GM06990 (cell line): Measurements from ENCODE around the gene TICAM2.

Experiments
- DNase-seq: peaks from one replicate; pipeline ENCODE4 v3.0.0-alpha.2; 2011; ENCODE audit not compliant: insufficient read length; ENCODE audit errors: extremely low read depth
- H3K27me3 ChIP-seq: replicated peaks from 2 replicates; pipeline ENCODE4 v1.6.0; 2011; ENCODE audit warnings: low read length; ENCODE audit not compliant: control insufficient read depth, insufficient read depth
- H3K36me3 ChIP-seq: 2 replicates; pipeline ENCODE4 v1.5.1; 2011; ENCODE audit warnings: low read length; ENCODE audit not compliant: control insufficient read depth, insufficient read depth
- H3K4me3 ChIP-seq: replicated peaks from 2 replicates; pipeline ENCODE4 v1.5.1; 2011; ENCODE audit warnings: low read depth, mild to moderate bottlenecking, control low read depth, low read length
- TF ChIP-seq, protein P1 (sequence below): IDR thresholded peaks from 2 replicates; pipeline ENCODE4 v1.5.1; 2011; ENCODE audit warnings: low read length, control low read depth, mild to moderate bottlenecking, inconsistent platforms; ENCODE audit not compliant: insufficient read depth, poor library complexity, severe bottlenecking

The TICAM2 gene

DNA sequence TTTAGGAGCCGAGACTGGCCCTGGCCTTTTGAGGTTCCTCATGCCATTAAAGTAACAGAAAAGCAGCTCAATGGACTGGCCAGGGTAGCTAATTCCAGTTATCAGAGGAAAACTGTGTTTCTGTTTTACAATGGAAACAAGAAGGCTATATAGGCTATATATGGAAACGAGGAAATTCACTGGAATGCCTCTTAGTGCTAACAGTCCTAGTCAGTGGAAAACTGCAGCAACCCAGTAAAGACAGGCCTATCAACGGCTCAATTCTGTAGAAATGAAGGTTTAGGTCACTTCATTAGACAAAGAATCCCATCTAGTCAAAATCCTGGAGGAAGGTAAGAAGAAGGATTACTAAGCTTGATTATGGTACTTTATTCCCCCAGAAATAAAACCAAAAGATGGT lies 3.2 kb upstream of the TICAM2 start:
- TF ChIP-seq, protein P1, sequence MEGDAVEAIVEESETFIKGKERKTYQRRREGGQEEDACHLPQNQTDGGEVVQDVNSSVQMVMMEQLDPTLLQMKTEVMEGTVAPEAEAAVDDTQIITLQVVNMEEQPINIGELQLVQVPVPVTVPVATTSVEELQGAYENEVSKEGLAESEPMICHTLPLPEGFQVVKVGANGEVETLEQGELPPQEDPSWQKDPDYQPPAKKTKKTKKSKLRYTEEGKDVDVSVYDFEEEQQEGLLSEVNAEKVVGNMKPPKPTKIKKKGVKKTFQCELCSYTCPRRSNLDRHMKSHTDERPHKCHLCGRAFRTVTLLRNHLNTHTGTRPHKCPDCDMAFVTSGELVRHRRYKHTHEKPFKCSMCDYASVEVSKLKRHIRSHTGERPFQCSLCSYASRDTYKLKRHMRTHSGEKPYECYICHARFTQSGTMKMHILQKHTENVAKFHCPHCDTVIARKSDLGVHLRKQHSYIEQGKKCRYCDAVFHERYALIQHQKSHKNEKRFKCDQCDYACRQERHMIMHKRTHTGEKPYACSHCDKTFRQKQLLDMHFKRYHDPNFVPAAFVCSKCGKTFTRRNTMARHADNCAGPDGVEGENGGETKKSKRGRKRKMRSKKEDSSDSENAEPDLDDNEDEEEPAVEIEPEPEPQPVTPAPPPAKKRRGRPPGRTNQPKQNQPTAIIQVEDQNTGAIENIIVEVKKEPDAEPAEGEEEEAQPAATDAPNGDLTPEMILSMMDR = no peak
- no peaks in the 10 kb centered on the region for H3K27me3 ChIP-seq
- no peak for DNase-seq
- no peaks in the 10 kb centered on the region for H3K36me3 ChIP-seq
- H3K4me3 ChIP-seq = no peak overlapping the region

DNA sequence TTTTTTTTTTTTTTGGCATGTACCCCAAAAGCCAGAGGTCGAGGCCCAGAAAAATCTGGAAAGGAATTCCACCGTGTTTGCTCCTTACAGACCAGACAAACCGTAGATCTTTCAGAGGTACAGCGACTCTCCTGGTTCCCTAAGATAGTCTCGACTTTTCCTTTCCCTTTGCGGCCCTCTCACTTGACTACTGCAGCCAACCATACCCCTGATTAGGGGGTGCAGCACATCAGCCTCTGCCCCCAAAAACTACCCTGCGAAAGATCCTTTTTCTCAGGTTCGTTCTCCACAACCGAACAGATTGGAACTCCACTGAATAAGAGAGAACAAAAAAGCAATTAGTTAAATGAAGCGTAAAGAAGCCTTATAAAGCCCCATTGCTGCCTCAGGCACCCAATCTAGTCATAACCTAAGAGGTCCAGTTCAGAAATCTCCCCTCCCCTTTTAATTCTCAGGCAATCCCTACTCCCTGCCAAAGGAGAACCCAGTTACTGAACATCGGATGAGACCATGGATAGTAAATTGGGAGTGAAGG lies 379 bp upstream of the TICAM2 start:
- Histone ChIP-seq H3K36me3 (no peaks in the 10 kb centered on the region), H3K27me3 (no peaks in the 10 kb centered on the region), H3K4me3 (peak overlapping the region; percentile 69)
- TF ChIP-seq, protein P1 = no peak
- no peak for DNase-seq

DNA sequence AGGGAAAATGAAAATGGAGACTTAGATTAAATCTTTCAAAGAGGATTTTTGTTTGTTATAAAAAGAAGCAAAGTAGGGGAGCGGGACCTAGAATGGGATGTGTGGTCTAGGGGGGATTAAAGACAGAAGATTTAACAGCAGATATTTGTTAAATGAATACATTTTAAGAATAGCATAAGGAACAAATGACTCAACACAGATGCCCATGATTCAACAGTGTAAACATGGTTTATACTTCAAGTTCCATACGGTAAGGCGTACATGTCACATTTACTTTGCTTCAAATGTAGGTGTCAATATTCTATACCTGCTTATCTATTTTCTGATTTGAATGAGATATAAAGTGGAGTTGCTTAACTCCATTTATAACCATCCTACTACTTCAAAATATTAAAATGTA lies 1.5 kb downstream of the TICAM2 start:
- no peak for DNase-seq
- Histone ChIP-seq H3K36me3 (no peaks in the 10 kb centered on the region), H3K27me3 (no peaks in the 10 kb centered on the region), H3K4me3 (peak overlapping the region; percentile 69)
- TF ChIP-seq, protein P1 = no peak

DNA sequence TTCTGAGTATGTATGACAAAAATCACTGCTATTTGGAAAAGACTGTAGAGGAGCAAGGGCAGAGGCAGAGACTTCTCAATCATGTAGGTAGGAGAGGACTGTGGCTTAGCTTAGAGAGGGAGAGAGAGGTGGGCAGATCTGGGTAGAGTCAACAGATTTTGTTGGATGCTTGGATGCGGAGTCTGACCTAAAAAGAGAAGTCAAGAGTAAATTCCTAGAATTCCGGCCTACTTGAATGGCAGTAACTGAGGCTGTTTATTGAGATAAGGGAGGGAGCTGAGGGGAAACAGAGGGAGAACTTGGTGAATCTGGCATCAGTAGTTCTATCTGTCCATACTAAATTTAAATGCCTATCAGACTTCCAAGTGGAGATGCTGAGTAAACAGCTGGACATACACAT lies 2.4 kb downstream of the TICAM2 start:
- TF ChIP-seq, protein P1 = no peak
- Histone ChIP-seq H3K36me3 (no peaks in the 10 kb centered on the region), H3K27me3 (no peaks in the 10 kb centered on the region), H3K4me3 (peak overlapping the region; percentile 9; the same call in 1 of the 2 replicates)
- DNase-seq = no peak

DNA sequence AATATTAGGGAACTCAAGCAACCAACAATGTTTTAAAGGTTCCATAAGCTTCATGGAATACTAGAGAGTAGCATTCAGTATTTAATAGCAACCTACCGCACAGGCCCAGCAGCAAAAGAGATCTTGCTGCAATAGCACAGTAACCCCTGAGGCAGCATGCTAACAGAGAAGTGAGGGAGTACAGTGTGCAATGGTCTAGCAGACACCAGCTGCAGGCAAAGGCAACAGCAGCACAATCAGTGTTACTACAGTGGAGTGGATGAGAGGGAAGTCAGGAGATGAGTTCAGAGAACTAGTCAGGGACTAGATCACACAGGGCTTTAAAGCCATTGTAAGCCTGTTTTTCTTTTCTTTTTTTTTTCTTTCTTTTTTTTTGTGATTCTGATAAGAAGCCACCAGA lies 2.8 kb downstream of the TICAM2 start:
- DNase-seq = no peak
- TF ChIP-seq, protein P1 = no peak
- no peaks in the 10 kb centered on the region for H3K27me3 ChIP-seq
- no peak overlapping the region for H3K4me3 ChIP-seq
- H3K36me3 ChIP-seq = no peaks in the 10 kb centered on the region
